ENCODE results near the gene ACER3. TPM values are rescaled to one million over a fixed set of nuclear protein-coding genes. Genes with fewer than 3 reads are reported as not detected.

The ACER3 gene
- polyA plus RNA-seq, 1 donor from 2014 or later = 14.9 TPM

GRCh38 chr11:76850130-76850529 is 10.6 kb upstream of the ACER3 start:
- no peak for TF ChIP-seq MXI1 (conservative IDR thresholded peaks at IDR 0.05; ENCODE audit: poor library complexity, severe bottlenecking)
- TF ChIP-seq EP300 (conservative IDR thresholded peaks at IDR 0.05; ENCODE audit: poor library complexity, severe bottlenecking) = no peak
- no peak for TF ChIP-seq TAF1 (IDR thresholded peaks at IDR 0.05; ENCODE audit: low read depth)
- TF ChIP-seq POLR2AphosphoS5 (IDR thresholded peaks at IDR 0.05) = no peak
- TF ChIP-seq REST (IDR thresholded peaks at IDR 0.05; ENCODE audit: borderline replicate concordance) = no peak
- no peak for TF ChIP-seq SMC3 (conservative IDR thresholded peaks at IDR 0.05; ENCODE audit: poor library complexity)
- no peak for TF ChIP-seq RAD21 (conservative IDR thresholded peaks at IDR 0.05)
- TF ChIP-seq CTCF (IDR thresholded peaks at IDR 0.05; ENCODE audit: poor library complexity, severe bottlenecking) = no peak
- no peak for TF ChIP-seq EZH2 (IDR thresholded peaks at IDR 0.05; ENCODE audit: borderline replicate concordance, insufficient read depth, low read length, poor library complexity, severe bottlenecking)
- H3K9me3 ChIP-seq (ENCODE audit: low read length) = no peaks in the 10 kb centered on the region
- no peak overlapping the region for H3K9ac ChIP-seq (ENCODE audit: low read length)
- no peak overlapping the region for H3K27ac ChIP-seq (ENCODE audit: low read length)
- H3F3A ChIP-seq (ENCODE audit: insufficient read depth, low read length, poor library complexity, severe bottlenecking) = no peaks in the 10 kb centered on the region
- H3K36me3 ChIP-seq (ENCODE audit: insufficient read depth, low read length) = no peaks in the 10 kb centered on the region
- no peaks in the 10 kb centered on the region for H4K20me1 ChIP-seq (ENCODE audit: insufficient read depth)
- no peaks in the 10 kb centered on the region for H3K79me2 ChIP-seq (replicated peaks; ENCODE audit: insufficient read depth, low read length)
- no peaks in the 10 kb centered on the region for H3K27me3 ChIP-seq (ENCODE audit: insufficient read depth, low read depth, low read length)
- H3K9me2 ChIP-seq (ENCODE audit: insufficient read depth, low read length) = no peaks in the 10 kb centered on the region
- no peak overlapping the region for H3K4me2 ChIP-seq (ENCODE audit: low read length)
- H3K4me3 ChIP-seq (ENCODE audit: low read length) = no peak overlapping the region
- no peak overlapping the region for H2AFZ ChIP-seq (ENCODE audit: low read depth, low read length)

GRCh38 chr11:76850815-76851214 is 9.9 kb upstream of the ACER3 start:
- H3K4me3 ChIP-seq (ENCODE audit: low read length) = no peak overlapping the region
- H3F3A ChIP-seq (ENCODE audit: insufficient read depth, low read length, poor library complexity, severe bottlenecking) = no peaks in the 10 kb centered on the region
- H3K36me3 ChIP-seq (ENCODE audit: insufficient read depth, low read length) = no peaks in the 10 kb centered on the region
- H3K9ac ChIP-seq (ENCODE audit: low read length) = no peak overlapping the region
- H3K79me2 ChIP-seq (replicated peaks; ENCODE audit: insufficient read depth, low read length) = no peaks in the 10 kb centered on the region
- no peaks in the 10 kb centered on the region for H3K27me3 ChIP-seq (ENCODE audit: insufficient read depth, low read depth, low read length)
- no peak overlapping the region for H3K27ac ChIP-seq (ENCODE audit: low read length)
- H4K20me1 ChIP-seq (ENCODE audit: insufficient read depth) = no peaks in the 10 kb centered on the region
- no peak for TF ChIP-seq POLR2AphosphoS5 (IDR thresholded peaks at IDR 0.05)
- TF ChIP-seq REST (IDR thresholded peaks at IDR 0.05; ENCODE audit: borderline replicate concordance) = no peak
- no peak for TF ChIP-seq CTCF (IDR thresholded peaks at IDR 0.05; ENCODE audit: poor library complexity, severe bottlenecking)
- no peaks in the 10 kb centered on the region for H3K9me3 ChIP-seq (ENCODE audit: low read length)
- no peaks in the 10 kb centered on the region for H3K9me2 ChIP-seq (ENCODE audit: insufficient read depth, low read length)
- no peak overlapping the region for H2AFZ ChIP-seq (ENCODE audit: low read depth, low read length)
- no peak overlapping the region for H3K4me2 ChIP-seq (ENCODE audit: low read length)
